HS-27A (cell line): Measurements from ENCODE around the gene SETBP1.

ENCODE experiments used
- DNase-seq: peaks from one replicate; pipeline ENCODE4 v3.0.0-alpha.2; 2012; ENCODE audit warnings: low read depth, missing footprints

SETBP1 gene

GRCh38 chr18:44904768-44905167, 224.1 kb downstream of the SETBP1 start:
- no peak for DNase-seq

- no peak for DNase-seq
These were observed 228.6 kb downstream of the SETBP1 start for GRCh38 chr18:44909191-44909719.

- DNase-seq, result no peak
These were observed 230.6 kb downstream of the SETBP1 start for GRCh38 chr18:44911260-44911659.

- no peak for DNase-seq
These were observed 231.1 kb downstream of the SETBP1 start for GRCh38 chr18:44911773-44912172.

- no peak for DNase-seq
These were observed 232.2 kb downstream of the SETBP1 start for GRCh38 chr18:44912740-44913478.

- no peak for DNase-seq
These were observed 233.3 kb downstream of the SETBP1 start for GRCh38 chr18:44914028-44914427.

GRCh38 chr18:44915213-44915612, 234.5 kb downstream of the SETBP1 start:
- no peak for DNase-seq

- no peak for DNase-seq
These were observed 235.0 kb downstream of the SETBP1 start for GRCh38 chr18:44915661-44916060.

GRCh38 chr18:44916429-44917207, 235.9 kb downstream of the SETBP1 start:
- no peak for DNase-seq

- DNase-seq, result no peak
These were observed 236.8 kb downstream of the SETBP1 start for GRCh38 chr18:44917216-44918141.

- no peak for DNase-seq
These were observed 237.4 kb downstream of the SETBP1 start for GRCh38 chr18:44918142-44918476.

GRCh38 chr18:44920441-44920840, 239.8 kb downstream of the SETBP1 start:
- no peak for DNase-seq

GRCh38 chr18:44921974-44922373, 241.3 kb downstream of the SETBP1 start:
- DNase-seq, result no peak

- DNase-seq, result no peak
These were observed 242.3 kb downstream of the SETBP1 start for GRCh38 chr18:44922968-44923367.

GRCh38 chr18:44924785-44925499, 244.3 kb downstream of the SETBP1 start:
- no peak for DNase-seq

GRCh38 chr18:44927127-44927849, 246.6 kb downstream of the SETBP1 start:
- no peak for DNase-seq

GRCh38 chr18:44934901-44935300, 254.2 kb downstream of the SETBP1 start:
- no peak for DNase-seq

GRCh38 chr18:44935455-44935854, 254.8 kb downstream of the SETBP1 start:
- no peak for DNase-seq

- no peak for DNase-seq
These were observed 255.8 kb downstream of the SETBP1 start for GRCh38 chr18:44936485-44936884.

GRCh38 chr18:44937960-44938719, 257.5 kb downstream of the SETBP1 start:
- DNase-seq, result no peak
